Activated CD8-positive, alpha-beta T cell treated with anti-CD3 and anti-CD28 coated beads for 36 hours (primary cell): ENCODE measurements around the gene SCGB1A1. TPM values are rescaled to one million over a fixed set of nuclear protein-coding genes. Genes with fewer than 3 reads are reported as not detected.

Experiments
- ATAC-seq: fragments of 200-7000 bp; cut with Tn5 transposase; one replicate; pipeline ENCODE4 v1.10.0; 2021; ENCODE audit warnings: mild to moderate bottlenecking, moderate library complexity
- CTCF ChIA-PET: fragments of 350-600 bp; sonication (Branson Sonifier 250); formaldehyde crosslinking; loops from one replicate; lab custom pipeline; 2021; ENCODE audit warnings: antibody characterized with exemption; lab: Charles Lee
- POLR2A ChIA-PET: fragments of 350-600 bp; sonication (Branson Sonifier 250); formaldehyde crosslinking; loops from one replicate; lab custom pipeline; 2021; ENCODE audit warnings: antibody characterized with exemption; lab: Charles Lee
- DNase-seq: peaks from one replicate; pipeline ENCODE4 v3.0.0-alpha.2; 2020
- H3K27ac Mint-ChIP-seq: one replicate; pipeline ENCODE4 v1.8.0; 2021; ENCODE audit warnings: mild to moderate bottlenecking, mixed read lengths
- H3K27me3 Mint-ChIP-seq: one replicate; pipeline ENCODE4 v1.8.0; 2021; ENCODE audit warnings: mixed read lengths
- H3K36me3 Mint-ChIP-seq: one replicate; pipeline ENCODE4 v1.8.0; 2021; ENCODE audit warnings: low read depth, mixed read lengths
- H3K4me1 Mint-ChIP-seq: one replicate; pipeline ENCODE4 v1.8.0; 2021; ENCODE audit warnings: low read depth, mixed read lengths
- H3K4me3 Mint-ChIP-seq: one replicate; pipeline ENCODE4 v1.8.0; 2021; ENCODE audit warnings: mild to moderate bottlenecking, moderate library complexity, mixed read lengths
- H3K9me3 Mint-ChIP-seq: one replicate; pipeline ENCODE4 v1.8.0; 2021; ENCODE audit warnings: mixed read lengths
- CTCF ChIP-seq: fragments of 200-600 bp; IDR thresholded peaks from one replicate; pipeline ENCODE4 v1.8.0; 2022; ENCODE audit warnings: antibody characterized with exemption, mild to moderate bottlenecking
- intact Hi-C: fragments of 100-400 bp; cut with micrococcal nuclease; formaldehyde crosslinking; loops from one replicate; pipeline ENCODE4 v1.10.0; 2022
- total RNA-seq, 2 experiments: library from RNA; stranded (reverse); gene quantifications; one replicate each; pipeline ENCODE4 v1.2.3, GENCODE V29; 2021

Gene SCGB1A1
- total RNA-seq, 2 experiments from 2014 or later: not detected

- intact Hi-C loops: no loop called here
- no peaks in the 10 kb centered on the region for H3K4me1 Mint-ChIP-seq
Measured at GRCh38 chr11:62416596-62416995, 2.2 kb upstream of the SCGB1A1 start.

GRCh38 chr11:62418136-62418535 lies 697 bp upstream of the SCGB1A1 start:
- CTCF ChIA-PET: interaction anchor here (1.0 kb wide), 1 partner anchor 24 kb away, joined by 3 read pairs; no protein-coding TSS in a partner anchor
- H3K4me1 Mint-ChIP-seq: peaks cover 2% of the 10 kb centered on the region
- no peak overlapping the region for H3K27ac Mint-ChIP-seq

More at GRCh38 chr11:62416596-62416995, 2.2 kb upstream of the SCGB1A1 start:
- Mint-ChIP-seq H3K27me3 (no peaks in the 10 kb centered on the region), H3K27ac (no peak overlapping the region), H3K9me3 (no peaks in the 10 kb centered on the region), H3K4me3 (no peak overlapping the region), H3K36me3 (no peaks in the 10 kb centered on the region)
- DNase-seq (no peak), ATAC-seq (no peak)
- POLR2A ChIA-PET: no interaction called here
- CTCF ChIA-PET: interaction anchor here (0.6 kb wide), 1 partner anchor 55 kb away, joined by 3 read pairs; no protein-coding TSS in a partner anchor
- no peak for TF ChIP-seq CTCF

GRCh38 chr11:62419314-62419929 lies 589 bp downstream of the SCGB1A1 start:
- no peaks in the 10 kb centered on the region for H3K9me3 Mint-ChIP-seq
- H3K27me3 Mint-ChIP-seq: peaks cover 3% of the 10 kb centered on the region
- ATAC-seq: no peak
- POLR2A ChIA-PET: no interaction called here
- intact Hi-C loops: no loop called here
- peaks cover 2% of the 10 kb centered on the region for H3K4me1 Mint-ChIP-seq
- no peak for TF ChIP-seq CTCF
- no peak overlapping the region for H3K4me3 Mint-ChIP-seq
- no peak overlapping the region for H3K27ac Mint-ChIP-seq
- H3K36me3 Mint-ChIP-seq: no peaks in the 10 kb centered on the region
- DNase-seq: no peak
- CTCF ChIA-PET: interaction anchor here (0.9 to 11.5 kb wide), 4 partner anchors 25 to 146 kb away, joined by 3 to 186 read pairs (median 6); no protein-coding TSS in a partner anchor

More at GRCh38 chr11:62418136-62418535, 697 bp upstream of the SCGB1A1 start:
- Mint-ChIP-seq H3K36me3 (no peaks in the 10 kb centered on the region), H3K9me3 (no peaks in the 10 kb centered on the region), H3K4me3 (no peak overlapping the region), H3K27me3 (no peaks in the 10 kb centered on the region)
- TF ChIP-seq CTCF: no peak
- POLR2A ChIA-PET: no interaction called here
- intact Hi-C loops: no loop called here
- ATAC-seq (no peak), DNase-seq (no peak)

GRCh38 chr11:62419943-62420342 lies 1.1 kb downstream of the SCGB1A1 start:
- POLR2A ChIA-PET: no interaction called here
- Mint-ChIP-seq H3K27ac (no peak overlapping the region), H3K4me3 (no peak overlapping the region), H3K36me3 (no peaks in the 10 kb centered on the region), H3K27me3 (peaks cover 5% of the 10 kb centered on the region), H3K9me3 (no peaks in the 10 kb centered on the region), H3K4me1 (peaks cover 4% of the 10 kb centered on the region)
- TF ChIP-seq CTCF: no peak
- CTCF ChIA-PET: interaction anchor here (1.0 to 11.5 kb wide), 2 partner anchors 25 to 121 kb away, joined by 8 to 186 read pairs; no protein-coding TSS in a partner anchor
- no peak for DNase-seq
- ATAC-seq: no peak
- intact Hi-C loops: no loop called here

- POLR2A ChIA-PET: interaction anchor here (0.8 kb wide), 1 partner anchor 266 kb away, joined by 4 read pairs; no protein-coding TSS in a partner anchor
- no peak for TF ChIP-seq CTCF
- intact Hi-C loops: no loop called here
- Mint-ChIP-seq H3K27me3 (peaks cover 5% of the 10 kb centered on the region), H3K36me3 (no peaks in the 10 kb centered on the region), H3K4me1 (peaks cover 4% of the 10 kb centered on the region), H3K9me3 (no peaks in the 10 kb centered on the region), H3K27ac (no peak overlapping the region), H3K4me3 (no peak overlapping the region)
- no peak for ATAC-seq
- no peak for DNase-seq
- CTCF ChIA-PET: interaction anchor here (11.5 kb wide), 1 partner anchor 120 kb away, joined by 186 read pairs; no protein-coding TSS in a partner anchor
Measured at GRCh38 chr11:62420882-62421281, 2.0 kb downstream of the SCGB1A1 start.
